Kidney epithelial cell (primary cell): ENCODE data around the gene NXF3. TPM values are rescaled to one million over a fixed set of nuclear protein-coding genes. Genes with fewer than 3 reads are reported as not detected.
"Not testable (repeated sequence)": the region's sequence is repeated elsewhere in the genome, so short reads cannot be mapped to it uniquely, and the experiment has no call there.

ENCODE experiments used
- DNase-seq: peaks from one replicate; pipeline ENCODE4 v3.0.0-alpha.2; 2010; ENCODE audit warnings: low read depth
- H3K27me3 ChIP-seq: 2 replicates; pipeline ENCODE4 v1.6.0; 2011; ENCODE audit warnings: low read length; ENCODE audit not compliant: control insufficient read depth, insufficient read depth
- H3K36me3 ChIP-seq: 2 replicates; pipeline ENCODE4 v1.5.1; 2011; ENCODE audit warnings: low read length; ENCODE audit not compliant: control insufficient read depth, insufficient read depth
- H3K4me3 ChIP-seq: 2 replicates; pipeline ENCODE4 v1.5.1; 2011; ENCODE audit warnings: low read depth, mild to moderate bottlenecking, control low read depth, low read length
- total RNA-seq: library from RNA; depleted of rRNA; stranded (reverse); fragments of >200 nt; gene quantifications from 2 replicates; pipeline ENCODE4 v1.2.3, GENCODE V29; 2015
- TF ChIP-seq, protein P1 (sequence below): IDR thresholded peaks from 2 replicates; pipeline ENCODE4 v1.5.1; 2011; ENCODE audit warnings: mild to moderate bottlenecking, moderate library complexity, low read length, control low read depth, inconsistent platforms; ENCODE audit not compliant: insufficient read depth, poor library complexity, severe bottlenecking

Gene NXF3
- total RNA-seq, 1 donor from 2014 or later: not detected

DNA sequence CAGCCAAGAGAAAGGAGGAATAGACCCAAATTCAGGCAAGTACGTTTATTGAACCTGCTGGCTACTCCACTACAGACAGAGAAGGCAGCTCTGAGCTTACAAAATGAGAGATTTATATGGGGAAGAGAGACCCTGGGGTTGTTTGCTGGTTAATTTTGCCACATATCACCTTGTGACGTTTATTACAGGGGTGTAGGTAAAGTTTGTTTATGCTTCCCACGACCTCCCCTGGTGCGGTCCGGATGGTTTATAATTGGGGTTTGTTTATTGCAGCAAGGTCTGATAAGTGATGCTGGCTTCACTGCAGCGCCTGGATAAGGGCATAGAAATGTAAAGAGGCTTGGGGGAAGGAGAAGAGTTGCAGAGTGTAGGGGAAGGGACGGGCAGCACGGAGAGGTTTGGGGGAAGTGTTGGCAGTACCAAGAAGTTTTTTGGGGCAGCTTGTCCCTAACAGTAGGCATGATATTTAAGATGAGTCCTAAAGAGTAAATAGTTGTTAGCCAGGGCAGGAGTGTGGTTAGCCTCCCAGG lies 41.6 kb downstream of the NXF3 start:
- TF ChIP-seq, protein P1, sequence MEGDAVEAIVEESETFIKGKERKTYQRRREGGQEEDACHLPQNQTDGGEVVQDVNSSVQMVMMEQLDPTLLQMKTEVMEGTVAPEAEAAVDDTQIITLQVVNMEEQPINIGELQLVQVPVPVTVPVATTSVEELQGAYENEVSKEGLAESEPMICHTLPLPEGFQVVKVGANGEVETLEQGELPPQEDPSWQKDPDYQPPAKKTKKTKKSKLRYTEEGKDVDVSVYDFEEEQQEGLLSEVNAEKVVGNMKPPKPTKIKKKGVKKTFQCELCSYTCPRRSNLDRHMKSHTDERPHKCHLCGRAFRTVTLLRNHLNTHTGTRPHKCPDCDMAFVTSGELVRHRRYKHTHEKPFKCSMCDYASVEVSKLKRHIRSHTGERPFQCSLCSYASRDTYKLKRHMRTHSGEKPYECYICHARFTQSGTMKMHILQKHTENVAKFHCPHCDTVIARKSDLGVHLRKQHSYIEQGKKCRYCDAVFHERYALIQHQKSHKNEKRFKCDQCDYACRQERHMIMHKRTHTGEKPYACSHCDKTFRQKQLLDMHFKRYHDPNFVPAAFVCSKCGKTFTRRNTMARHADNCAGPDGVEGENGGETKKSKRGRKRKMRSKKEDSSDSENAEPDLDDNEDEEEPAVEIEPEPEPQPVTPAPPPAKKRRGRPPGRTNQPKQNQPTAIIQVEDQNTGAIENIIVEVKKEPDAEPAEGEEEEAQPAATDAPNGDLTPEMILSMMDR: no peak
- DNase-seq: no peak
- no peaks in the 10 kb centered on the region for H3K36me3 ChIP-seq
- no peaks in the 10 kb centered on the region for H3K27me3 ChIP-seq
- H3K4me3 ChIP-seq: no peak overlapping the region

DNA sequence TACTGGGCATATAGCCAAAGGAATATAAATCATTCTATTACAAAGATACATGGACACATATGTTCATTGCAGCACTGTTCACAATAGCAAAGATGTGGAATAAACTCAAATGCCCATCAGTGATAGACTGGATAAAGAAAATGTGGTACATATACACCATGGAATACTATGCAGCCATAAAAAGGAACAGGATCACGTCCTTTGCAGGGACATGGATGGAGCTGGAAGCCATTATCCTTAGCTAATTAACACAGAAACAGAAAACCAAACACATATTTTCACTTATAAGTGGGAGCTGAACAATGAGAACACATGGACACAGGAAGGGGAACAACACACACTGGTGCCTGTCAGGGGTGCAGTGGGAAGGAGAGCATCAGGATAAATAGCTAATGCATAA lies 59.6 kb downstream of the NXF3 start:
- not testable (repeated sequence) for H3K36me3 ChIP-seq, H3K4me3 ChIP-seq, H3K27me3 ChIP-seq, DNase-seq

Other genes with a start within 250 kb of the NXF3 start
- gene RAB40AL, start 155.9 kb downstream of the NXF3 start, total RNA-seq: 2.7 TPM in 1 of 2 replicates, not detected in the other
- gene BEX1, start 29.0 kb downstream of the NXF3 start, total RNA-seq: 27.9 and 40.2 TPM in 2 replicates
- gene BEX4, start 122.0 kb upstream of the NXF3 start, total RNA-seq: 80.8 and 84.0 TPM in 2 replicates
- gene TCEAL8, start 162.0 kb upstream of the NXF3 start, total RNA-seq: 89.6 and 91.3 TPM in 2 replicates
- 0.21 TPM in 1 of 2 replicates, not detected in the other for gene TCEAL5, start 183.6 kb upstream of the NXF3 start, total RNA-seq
- gene BEX2, start 217.8 kb upstream of the NXF3 start, total RNA-seq: 74.2 and 81.3 TPM in 2 replicates
- gene TCEAL7, start 237.1 kb upstream of the NXF3 start, total RNA-seq: 23.1 and 40.1 TPM in 2 replicates